Loucy (cell line): Measurements from ENCODE around the gene PGK2.

Experiments used
- CTCF ChIP-seq: fragments of 200-600 bp; sonication (generic); conservative IDR thresholded peaks from 2 replicates; pipeline ENCODE4 v1.5.1; 2014; ENCODE audit warnings: mild to moderate bottlenecking, antibody characterized with exemption, low read length
- EZH2phosphoT487 ChIP-seq: fragments of 200-600 bp; IDR thresholded peaks from 2 replicates; pipeline ENCODE4 v1.6.1; 2018; ENCODE audit warnings: antibody characterized with exemption, mild to moderate bottlenecking, moderate library complexity, borderline replicate concordance

- no peak for TF ChIP-seq CTCF
- TF ChIP-seq EZH2phosphoT487: no peak
Observed at GRCh38 chr6:49772285-49772684, 14.8 kb downstream of the PGK2 start.
